ENCODE results near the gene RAP1GAP2.

GRCh38 chr17:2903193-2903974 is 107.1 kb downstream of the RAP1GAP2 start:
- no peak for TF ChIP-seq CTCF (IDR thresholded peaks at IDR 0.05; ENCODE audit: low read depth, low read length, poor library complexity, severe bottlenecking)
- no peak for TF ChIP-seq EZH2phosphoT487 (IDR thresholded peaks at IDR 0.05; ENCODE audit: borderline replicate concordance, low read length)

Measured in DOHH2 (cell line).